SU-DHL-6 (cell line): Measurements from ENCODE around the gene MESD.

Source experiments
- H2AFZ ChIP-seq: fragments of 200-600 bp; sonication (generic); 2 replicates; pipeline ENCODE4 v1.6.1; 2014; ENCODE audit warnings: low read depth, mild to moderate bottlenecking, moderate library complexity, mixed read lengths, antibody characterized with exemption, low read length; ENCODE audit not compliant: severe bottlenecking
- H3F3A ChIP-seq: fragments of 200-600 bp; shearing (Covaris generic); 2 replicates; pipeline ENCODE4 v1.6.0; 2016; ENCODE audit warnings: antibody characterized with exemption, mild to moderate bottlenecking; ENCODE audit not compliant: insufficient read depth
- H3K27ac ChIP-seq: fragments of 200-600 bp; sonication (generic); 2 replicates; pipeline ENCODE4 v1.5.1; 2016; ENCODE audit warnings: low read depth, mild to moderate bottlenecking, low read length, moderate library complexity, mixed read lengths
- H3K27me3 ChIP-seq: fragments of 200-600 bp; sonication (generic), shearing (Covaris generic); 2 replicates; pipeline ENCODE4 v1.6.0; 2014; ENCODE audit warnings: mild to moderate bottlenecking, low read length
- H3K36me3 ChIP-seq: fragments of 200-600 bp; sonication (generic); 2 replicates; pipeline ENCODE4 v1.6.1; 2014; ENCODE audit warnings: mild to moderate bottlenecking, low read length, mixed read lengths
- H3K4me2 ChIP-seq: fragments of 300-600, 200-600 bp; shearing (Covaris generic), sonication (generic); 2 replicates; pipeline ENCODE4 v1.6.0; 2014; ENCODE audit warnings: low read length, low read depth, mild to moderate bottlenecking; ENCODE audit not compliant: poor library complexity, severe bottlenecking
- H3K4me3 ChIP-seq: fragments of 200-600 bp; sonication (generic); 2 replicates; pipeline ENCODE4 v1.5.1; 2014; ENCODE audit warnings: antibody characterized with exemption, low read length, mild to moderate bottlenecking, mixed read lengths; ENCODE audit not compliant: insufficient read depth, poor library complexity, severe bottlenecking
- H3K79me2 ChIP-seq: fragments of 200-600 bp; sonication (generic); 2 replicates; pipeline ENCODE4 v1.6.1; 2014; ENCODE audit warnings: mild to moderate bottlenecking, low read length, moderate library complexity; ENCODE audit not compliant: insufficient read depth
- H3K9ac ChIP-seq: fragments of 200-600 bp; sonication (generic); 2 replicates; pipeline ENCODE4 v1.7.0; 2014; ENCODE audit warnings: mild to moderate bottlenecking, low read length
- H3K9me2 ChIP-seq: fragments of 200-600 bp; sonication (generic); replicated peaks from 2 replicates; pipeline ENCODE4 v1.6.1; 2014; ENCODE audit warnings: low read length; ENCODE audit not compliant: insufficient read depth
- H3K9me3 ChIP-seq: fragments of 200-600 bp; sonication (generic); 2 replicates; pipeline ENCODE4 v1.6.1; 2014; ENCODE audit warnings: low read length, mixed read lengths; ENCODE audit not compliant: insufficient read depth
- H4K20me1 ChIP-seq: fragments of 200-600 bp; sonication (generic); 2 replicates; pipeline ENCODE4 v1.6.1; 2014; ENCODE audit warnings: low read depth, mild to moderate bottlenecking, antibody characterized with exemption, low read length, moderate library complexity, mixed read lengths
- EZH2phosphoT487 ChIP-seq: fragments of 200-600 bp; sonication (generic), shearing (Covaris generic); conservative IDR thresholded peaks from 2 replicates; pipeline ENCODE4 v1.6.1; 2018; ENCODE audit warnings: mild to moderate bottlenecking, antibody characterized with exemption, low read length, moderate library complexity, mixed read lengths
- TF ChIP-seq, protein P1 (sequence below): fragments of 200-600 bp; sonication (generic); IDR thresholded peaks from one replicate; pipeline ENCODE4 v1.5.1; 2017; ENCODE audit warnings: antibody characterized with exemption, mild to moderate bottlenecking, low read length, moderate library complexity; ENCODE audit not compliant: insufficient read depth, poor library complexity, severe bottlenecking

The MESD gene

DNA sequence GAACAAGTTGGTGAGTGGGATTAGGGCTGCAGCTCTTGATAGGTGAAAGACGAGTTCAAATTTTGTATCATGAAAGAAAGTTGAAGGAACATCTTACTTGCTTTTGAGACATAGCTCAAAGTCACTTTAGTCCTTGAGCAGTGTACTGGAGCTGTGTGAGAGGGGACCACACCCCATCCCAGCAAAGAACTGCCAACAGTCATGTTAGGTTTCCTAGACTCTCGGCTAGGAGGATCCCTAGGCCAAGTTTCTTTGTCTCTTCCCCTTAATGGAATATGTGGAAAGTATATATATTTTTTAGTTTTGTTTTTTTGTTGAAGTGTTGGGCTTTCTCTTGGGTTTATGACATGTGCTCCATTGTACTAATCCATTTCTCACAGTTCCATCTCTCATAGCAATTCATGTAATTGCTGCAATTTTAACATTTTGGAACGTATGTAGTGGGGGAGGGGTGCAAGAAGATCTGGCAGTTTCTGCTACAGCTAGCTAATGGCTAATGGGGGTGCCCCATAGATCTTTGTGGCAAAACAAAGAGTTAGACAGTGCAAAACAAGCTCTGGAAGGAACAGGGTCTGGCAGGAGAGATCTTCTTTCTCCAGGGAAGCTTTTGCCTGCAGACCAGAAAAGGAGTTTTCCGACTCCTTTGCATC lies 36.2 kb upstream of the MESD start:
- Histone ChIP-seq H3K9me3 (no peaks in the 10 kb centered on the region), H3K27me3 (no peaks in the 10 kb centered on the region), H3K79me2 (no peaks in the 10 kb centered on the region), H3K27ac (no peak overlapping the region), H2AFZ (no peak overlapping the region), H3K4me3 (no peak overlapping the region), H3K9me2 (no peaks in the 10 kb centered on the region), H3K9ac (no peak overlapping the region), H3K36me3 (no peaks in the 10 kb centered on the region), H3F3A (no peaks in the 10 kb centered on the region), H4K20me1 (no peaks in the 10 kb centered on the region), H3K4me2 (no peak overlapping the region)
- TF ChIP-seq, protein P1, sequence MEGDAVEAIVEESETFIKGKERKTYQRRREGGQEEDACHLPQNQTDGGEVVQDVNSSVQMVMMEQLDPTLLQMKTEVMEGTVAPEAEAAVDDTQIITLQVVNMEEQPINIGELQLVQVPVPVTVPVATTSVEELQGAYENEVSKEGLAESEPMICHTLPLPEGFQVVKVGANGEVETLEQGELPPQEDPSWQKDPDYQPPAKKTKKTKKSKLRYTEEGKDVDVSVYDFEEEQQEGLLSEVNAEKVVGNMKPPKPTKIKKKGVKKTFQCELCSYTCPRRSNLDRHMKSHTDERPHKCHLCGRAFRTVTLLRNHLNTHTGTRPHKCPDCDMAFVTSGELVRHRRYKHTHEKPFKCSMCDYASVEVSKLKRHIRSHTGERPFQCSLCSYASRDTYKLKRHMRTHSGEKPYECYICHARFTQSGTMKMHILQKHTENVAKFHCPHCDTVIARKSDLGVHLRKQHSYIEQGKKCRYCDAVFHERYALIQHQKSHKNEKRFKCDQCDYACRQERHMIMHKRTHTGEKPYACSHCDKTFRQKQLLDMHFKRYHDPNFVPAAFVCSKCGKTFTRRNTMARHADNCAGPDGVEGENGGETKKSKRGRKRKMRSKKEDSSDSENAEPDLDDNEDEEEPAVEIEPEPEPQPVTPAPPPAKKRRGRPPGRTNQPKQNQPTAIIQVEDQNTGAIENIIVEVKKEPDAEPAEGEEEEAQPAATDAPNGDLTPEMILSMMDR, result no peak
- TF ChIP-seq EZH2phosphoT487, result no peak

DNA sequence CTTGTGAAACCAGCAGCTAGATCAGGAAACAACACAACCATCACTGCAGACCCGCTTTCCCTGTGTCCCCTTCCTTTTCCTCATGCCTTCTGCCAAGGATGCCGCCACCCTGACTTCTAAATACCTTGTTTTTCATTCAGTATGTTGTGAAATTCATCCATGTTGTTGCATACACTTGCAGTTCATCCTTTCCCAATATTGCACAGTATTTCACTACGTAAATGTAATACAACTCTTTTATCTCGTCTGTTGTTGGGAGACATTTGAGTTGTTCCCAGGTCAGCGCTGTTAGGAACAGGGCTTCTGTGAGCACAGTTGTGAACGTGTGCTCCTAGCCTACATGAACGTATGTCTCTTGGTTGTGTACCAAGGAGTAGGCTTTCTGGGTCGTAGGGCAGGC lies 35.3 kb upstream of the MESD start:
- Histone ChIP-seq H3K36me3 (no peaks in the 10 kb centered on the region), H2AFZ (no peak overlapping the region), H3K27ac (no peak overlapping the region), H3F3A (no peaks in the 10 kb centered on the region), H3K9me3 (no peaks in the 10 kb centered on the region), H4K20me1 (no peaks in the 10 kb centered on the region), H3K79me2 (no peaks in the 10 kb centered on the region), H3K9ac (no peak overlapping the region), H3K4me3 (no peak overlapping the region), H3K9me2 (no peaks in the 10 kb centered on the region), H3K4me2 (no peak overlapping the region), H3K27me3 (no peaks in the 10 kb centered on the region)
- no peak for TF ChIP-seq EZH2phosphoT487
- TF ChIP-seq, protein P1, result no peak

DNA sequence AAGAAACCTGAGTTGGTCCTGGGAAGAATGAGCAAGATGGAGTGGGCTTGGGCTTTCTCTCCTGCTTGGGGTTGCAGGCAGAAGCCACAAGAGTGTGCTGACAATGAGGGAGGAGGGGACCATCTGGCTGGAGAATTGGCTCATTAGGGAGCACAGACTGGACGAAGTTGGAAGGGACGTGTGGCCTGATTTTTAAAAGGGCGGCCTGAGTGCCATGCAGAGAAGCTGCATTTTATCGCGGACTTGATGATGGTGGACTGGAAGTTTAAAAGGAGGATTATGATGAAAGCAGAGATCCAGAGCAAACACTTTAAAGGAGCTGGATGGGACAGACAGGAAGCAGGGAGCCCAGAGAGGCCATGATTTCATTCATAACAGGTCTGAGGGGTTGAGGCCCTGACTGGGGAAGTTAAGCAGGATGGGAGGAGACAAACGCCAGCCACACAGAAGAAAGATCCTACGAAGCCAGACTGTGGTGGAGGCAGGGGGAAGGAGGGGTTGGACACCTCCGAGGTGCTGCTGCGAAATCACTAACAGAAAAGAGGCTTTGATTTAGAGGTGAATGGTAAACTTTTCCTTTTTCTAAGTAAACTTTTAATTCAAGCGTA lies 34.8 kb upstream of the MESD start:
- Histone ChIP-seq H3F3A (no peaks in the 10 kb centered on the region), H3K4me2 (no peak overlapping the region), H3K9ac (no peak overlapping the region), H3K9me3 (no peaks in the 10 kb centered on the region), H3K4me3 (no peak overlapping the region), H3K79me2 (no peaks in the 10 kb centered on the region), H3K36me3 (no peaks in the 10 kb centered on the region), H3K27ac (no peak overlapping the region), H4K20me1 (no peaks in the 10 kb centered on the region), H3K27me3 (no peaks in the 10 kb centered on the region), H3K9me2 (no peaks in the 10 kb centered on the region), H2AFZ (no peak overlapping the region)
- TF ChIP-seq, protein P1, result no peak
- TF ChIP-seq EZH2phosphoT487, result no peak
